HG02759 (cell line): ENCODE measurements around the gene SLMAP.

Source experiments
- ATAC-seq: cut with Tn5 transposase; IDR thresholded peaks from one replicate; pipeline ENCODE4 v1.9.1; 2021; ENCODE audit warnings: mild to moderate bottlenecking, moderate library complexity; ENCODE audit not compliant: unreplicated experiment

The SLMAP gene

GRCh38 chr3:57746156-57747010 lies 9.7 kb upstream of the SLMAP start:
- no peak for ATAC-seq

- no peak for ATAC-seq
Observed at GRCh38 chr3:57749542-57749941, 6.6 kb upstream of the SLMAP start.

GRCh38 chr3:57752307-57752706 lies 3.8 kb upstream of the SLMAP start:
- no peak for ATAC-seq

GRCh38 chr3:57753016-57753415 lies 3.1 kb upstream of the SLMAP start:
- no peak for ATAC-seq

- no peak for ATAC-seq
Observed at GRCh38 chr3:57755368-57755675, 787 bp upstream of the SLMAP start.

- ATAC-seq, result peak; percentile 33
Observed at GRCh38 chr3:57756528-57757401, 656 bp downstream of the SLMAP start.

- ATAC-seq, result no peak
Observed at GRCh38 chr3:57757642-57758297, 1.7 kb downstream of the SLMAP start.

- ATAC-seq, result no peak
Observed at GRCh38 chr3:57758686-57759085, 2.6 kb downstream of the SLMAP start.

GRCh38 chr3:57764794-57765193 lies 8.7 kb downstream of the SLMAP start:
- no peak for ATAC-seq

- no peak for ATAC-seq
Observed at GRCh38 chr3:57768595-57768994, 12.5 kb downstream of the SLMAP start.

GRCh38 chr3:57770009-57770827 lies 14.1 kb downstream of the SLMAP start:
- ATAC-seq, result no peak

- ATAC-seq, result no peak
Observed at GRCh38 chr3:57772251-57772650, 16.1 kb downstream of the SLMAP start.

- no peak for ATAC-seq
Observed at GRCh38 chr3:57777774-57778173, 21.7 kb downstream of the SLMAP start.

- ATAC-seq, result no peak
Observed at GRCh38 chr3:57778494-57778893, 22.4 kb downstream of the SLMAP start.

GRCh38 chr3:57779666-57780065 lies 23.6 kb downstream of the SLMAP start:
- no peak for ATAC-seq

GRCh38 chr3:57783186-57784088 lies 27.3 kb downstream of the SLMAP start:
- no peak for ATAC-seq

- ATAC-seq, result no peak
Observed at GRCh38 chr3:57784089-57784735, 28.1 kb downstream of the SLMAP start.

GRCh38 chr3:57785446-57785845 lies 29.3 kb downstream of the SLMAP start:
- no peak for ATAC-seq
